Trophoblast cell (in vitro differentiated cells and primary cell): ENCODE measurements around the gene SESN1.

Experiments
- DNase-seq, 2 donors: peaks; one replicate each; pipeline ENCODE4 v3.0.0-alpha.2; 2016
- H2AFZ ChIP-seq: 2 replicates; pipeline ENCODE4 v1.6.1; 2013; ENCODE audit warnings: low read length, moderate library complexity, mild to moderate bottlenecking; ENCODE audit not compliant: insufficient read depth, poor library complexity
- H2AK5ac ChIP-seq: 2 replicates; pipeline ENCODE4 v1.6.1; 2013; ENCODE audit warnings: mild to moderate bottlenecking, low read length
- H2BK120ac ChIP-seq: 2 replicates; pipeline ENCODE4 v1.6.1; 2013; ENCODE audit warnings: low read length, mild to moderate bottlenecking, moderate library complexity; ENCODE audit not compliant: insufficient read depth, poor library complexity
- H2BK12ac ChIP-seq: 2 replicates; pipeline ENCODE4 v1.6.1; 2013; ENCODE audit warnings: mild to moderate bottlenecking, low read length, moderate library complexity
- H2BK5ac ChIP-seq: 2 replicates; pipeline ENCODE4 v1.6.1; 2013; ENCODE audit warnings: low read length, low read depth, moderate library complexity, mild to moderate bottlenecking; ENCODE audit not compliant: poor library complexity
- H3K14ac ChIP-seq: 2 replicates; pipeline ENCODE4 v1.6.1; 2013; ENCODE audit warnings: mild to moderate bottlenecking, low read length
- H3K18ac ChIP-seq: 2 replicates; pipeline ENCODE4 v1.6.1; 2013; ENCODE audit warnings: mild to moderate bottlenecking, low read length
- H3K23ac ChIP-seq: 2 replicates; pipeline ENCODE4 v1.6.1; 2013; ENCODE audit warnings: low read length
- H3K27ac ChIP-seq: 2 replicates; pipeline ENCODE4 v1.5.1; 2013; ENCODE audit warnings: low read depth, mild to moderate bottlenecking, inconsistent platforms, low read length, moderate library complexity
- H3K27me3 ChIP-seq: 2 replicates; pipeline ENCODE4 v1.6.1; 2013; ENCODE audit warnings: inconsistent platforms, mild to moderate bottlenecking, low read length, moderate library complexity; ENCODE audit not compliant: insufficient read depth
- H3K36me3 ChIP-seq, 2 experiments: 1 replicate in 1 of 2; 2 replicates in 1 of 2; pipeline ENCODE4 v1.6.1; 2013; ENCODE audit warnings: low read length in 2 of 2, mild to moderate bottlenecking in 2 of 2, moderate library complexity in 1 of 2; ENCODE audit not compliant: insufficient read depth in 2 of 2, control insufficient read depth in 1 of 2
- H3K4ac ChIP-seq: 2 replicates; pipeline ENCODE4 v1.6.1; 2013; ENCODE audit warnings: low read depth, mild to moderate bottlenecking, low read length, moderate library complexity
- H3K4me1 ChIP-seq, 2 experiments: 1 replicate in 1 of 2; 2 replicates in 1 of 2; pipeline ENCODE4 v1.6.1; 2013; ENCODE audit warnings: low read length in 2 of 2, mild to moderate bottlenecking in 2 of 2, moderate library complexity in 1 of 2; ENCODE audit not compliant: insufficient read depth in 2 of 2, control insufficient read depth in 1 of 2
- H3K4me2 ChIP-seq: 2 replicates; pipeline ENCODE4 v1.6.1; 2013; ENCODE audit warnings: inconsistent platforms, mild to moderate bottlenecking, low read length, moderate library complexity
- H3K4me3 ChIP-seq: 2 replicates; pipeline ENCODE4 v1.5.1; 2013; ENCODE audit warnings: mild to moderate bottlenecking, low read depth, low read length, inconsistent platforms
- H3K79me1 ChIP-seq: one replicate; pipeline ENCODE4 v1.6.1; 2013; ENCODE audit warnings: low read length
- H3K79me2 ChIP-seq: 2 replicates; pipeline ENCODE4 v1.6.1; 2013; ENCODE audit warnings: low read length, mild to moderate bottlenecking; ENCODE audit not compliant: control insufficient read depth, insufficient read depth, poor library complexity
- H3K9ac ChIP-seq: 2 replicates; pipeline ENCODE4 v1.6.1; 2013; ENCODE audit warnings: mild to moderate bottlenecking, low read length
- H3K9me3 ChIP-seq: 2 replicates; pipeline ENCODE4 v1.6.1; 2013; ENCODE audit warnings: low read depth, mild to moderate bottlenecking, control low read depth, inconsistent platforms, low read length; ENCODE audit not compliant: insufficient read depth
- H4K12ac ChIP-seq: 2 replicates; pipeline ENCODE4 v1.6.1; 2013; ENCODE audit warnings: low read depth, mild to moderate bottlenecking, low read length, moderate library complexity
- H4K8ac ChIP-seq: 2 replicates; pipeline ENCODE4 v1.6.1; 2013; ENCODE audit warnings: low read depth, mild to moderate bottlenecking, low read length, moderate library complexity
- H4K91ac ChIP-seq: one replicate; pipeline ENCODE4 v1.6.1; 2013; ENCODE audit warnings: low read depth, mild to moderate bottlenecking, low read length, moderate library complexity
- WGBS: extraction: QIAGEN DNeasy Blood & Tissue Kit; methylation state at CpG from one replicate; pipeline ENCODE4 v1.1.7; 2013; ENCODE audit warnings: missing lambda C conversion rate; ENCODE audit not compliant: insufficient read length, insufficient coverage; ENCODE audit errors: extremely low coverage; 5-methylcytosine and 5-hydroxymethylcytosine counted together

Gene SESN1

GRCh38 chr6:108974201-108974600, 120.4 kb downstream of the SESN1 start:
- H2BK120ac ChIP-seq = no peak overlapping the region
- no peaks in the 10 kb centered on the region for H3K9me3 ChIP-seq
- peaks cover 0 to 2% of the 10 kb centered on the region in 2 experiments for H3K4me1 ChIP-seq
- DNase-seq = no peak
- H2AK5ac ChIP-seq = no peak overlapping the region
- H3K4me3 ChIP-seq = no peak overlapping the region
- no peak overlapping the region for H3K23ac ChIP-seq
- H4K91ac ChIP-seq = no peak overlapping the region
- H2BK12ac ChIP-seq = no peak overlapping the region
- no peak overlapping the region for H3K27ac ChIP-seq
- H3K36me3 ChIP-seq = no peaks in the 10 kb centered on the region
- H3K14ac ChIP-seq = no peak overlapping the region
- H3K18ac ChIP-seq = no peak overlapping the region
- no peaks in the 10 kb centered on the region for H3K27me3 ChIP-seq
- no CpG with 5 or more reads among the region's 1 CpG for WGBS
- H3K79me1 ChIP-seq = no peaks in the 10 kb centered on the region
- no peak overlapping the region for H4K8ac ChIP-seq
- no peak overlapping the region for H2BK5ac ChIP-seq
- no peak overlapping the region for H3K9ac ChIP-seq
- no peak overlapping the region for H3K4me2 ChIP-seq
- no peaks in the 10 kb centered on the region for H3K79me2 ChIP-seq
- H3K4ac ChIP-seq = no peak overlapping the region
- H4K12ac ChIP-seq = no peak overlapping the region
- H2AFZ ChIP-seq = no peak overlapping the region

DNA sequence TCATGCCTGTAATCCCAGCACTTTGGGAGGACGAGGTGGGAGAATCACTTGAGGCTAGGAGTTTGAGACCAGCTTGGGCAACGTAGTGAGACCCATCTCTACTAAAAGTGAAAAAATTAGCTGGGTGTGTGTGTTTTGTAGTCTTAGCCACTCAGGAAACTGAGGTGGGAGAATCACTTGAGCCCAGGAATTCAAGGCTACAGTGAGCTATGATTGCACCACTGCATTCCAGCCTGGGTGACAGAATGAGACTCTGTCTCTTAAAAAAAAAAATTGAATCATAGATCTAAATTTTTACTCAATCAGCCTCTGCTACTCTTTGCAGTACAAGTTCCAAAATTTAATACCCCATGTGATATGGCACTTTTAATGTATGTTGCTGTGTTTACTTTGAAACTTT, 124.9 kb downstream of the SESN1 start:
- Histone ChIP-seq H3K79me1 (peaks cover 2% of the 10 kb centered on the region), H2BK120ac (no peak overlapping the region), H3K4me3 (no peak overlapping the region), H3K36me3 (no peaks in the 10 kb centered on the region), H3K18ac (no peak overlapping the region), H4K8ac (no peak overlapping the region), H2AFZ (no peak overlapping the region), H3K79me2 (no peaks in the 10 kb centered on the region), H4K91ac (no peak overlapping the region), H4K12ac (no peak overlapping the region), H3K4me2 (no peak overlapping the region), H3K9ac (no peak overlapping the region), H2BK5ac (no peak overlapping the region), H3K4ac (no peak overlapping the region), H3K27me3 (no peaks in the 10 kb centered on the region), H3K27ac (no peak overlapping the region), H2BK12ac (no peak overlapping the region), H3K23ac (no peak overlapping the region), H3K9me3 (no peaks in the 10 kb centered on the region), H3K14ac (no peak overlapping the region), H2AK5ac (no peak overlapping the region), H3K4me1 (peaks cover 5 to 11% of the 10 kb centered on the region in 2 experiments)
- peak in 1 of 2 donors; percentile 44 for DNase-seq
- WGBS = no CpG with 5 or more reads among the region's 2 CpGs

GRCh38 chr6:108968325-108969316, 126.0 kb downstream of the SESN1 start:
- Histone ChIP-seq H2BK5ac (no peak overlapping the region), H3K9ac (no peak overlapping the region), H2AFZ (no peak overlapping the region), H2BK120ac (no peak overlapping the region), H3K4ac (no peak overlapping the region), H3K4me3 (no peak overlapping the region), H3K27ac (no peak overlapping the region), H3K4me1 (peaks cover 5 to 11% of the 10 kb centered on the region in 2 experiments), H3K79me2 (no peaks in the 10 kb centered on the region), H4K12ac (no peak overlapping the region), H4K91ac (no peak overlapping the region), H3K23ac (no peak overlapping the region), H3K14ac (no peak overlapping the region), H3K18ac (no peak overlapping the region), H3K4me2 (no peak overlapping the region), H3K36me3 (no peaks in the 10 kb centered on the region), H4K8ac (no peak overlapping the region), H2AK5ac (no peak overlapping the region), H3K9me3 (no peaks in the 10 kb centered on the region), H3K27me3 (no peaks in the 10 kb centered on the region), H2BK12ac (no peak overlapping the region), H3K79me1 (peaks cover 2% of the 10 kb centered on the region)
- peak; percentile 51 to 89 for DNase-seq
- WGBS = no CpG with 5 or more reads among the region's 14 CpGs

DNA sequence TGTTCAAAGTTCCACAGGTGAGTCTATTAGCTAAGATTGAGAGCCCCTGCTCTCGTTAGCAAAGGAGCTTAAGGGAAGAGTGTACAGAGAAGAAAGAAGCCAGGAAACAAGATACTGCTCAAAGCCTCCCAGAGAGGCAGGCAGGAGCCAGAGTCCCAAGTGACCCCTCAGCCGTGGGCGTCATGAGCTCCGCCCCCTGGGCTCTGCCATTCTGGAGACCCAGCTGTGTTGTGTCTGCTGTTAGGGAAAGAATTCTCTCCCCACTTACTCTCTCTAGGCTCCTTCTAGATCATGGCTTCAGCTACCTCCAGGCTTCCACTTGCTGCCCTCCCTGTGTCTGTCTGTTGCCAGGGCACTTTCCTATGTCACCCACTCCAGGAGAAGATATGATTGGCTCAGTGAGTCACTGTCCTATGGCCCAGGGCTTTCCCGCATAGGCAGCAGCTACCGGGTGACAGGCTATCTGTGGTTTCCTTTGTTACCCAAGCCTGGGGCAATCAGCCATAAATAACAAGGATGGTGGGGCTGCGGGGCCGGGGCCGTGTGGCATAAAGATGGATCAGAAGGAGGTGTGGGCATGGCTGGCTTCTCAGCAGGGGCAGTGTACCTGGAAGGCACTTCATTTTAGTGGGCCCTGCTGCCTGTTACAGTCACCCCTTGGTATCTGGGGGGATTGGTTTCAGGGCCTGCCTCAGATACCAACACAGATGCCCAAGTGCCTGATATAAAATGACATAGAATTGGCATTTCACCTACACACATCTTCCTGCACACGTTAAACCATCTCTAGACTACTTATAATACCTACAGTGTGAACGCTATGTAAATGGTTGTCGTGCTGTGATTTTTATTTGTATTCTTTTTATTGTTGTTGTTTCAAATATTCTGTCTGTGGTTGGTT, 127.5 kb downstream of the SESN1 start:
- H3K4me1 ChIP-seq = peaks cover 5 to 11% of the 10 kb centered on the region in 2 experiments
- H3K18ac ChIP-seq = no peak overlapping the region

More for the DNA sequence above, 127.5 kb downstream of the SESN1 start:
- Histone ChIP-seq H2BK120ac (no peak overlapping the region), H3K27ac (no peak overlapping the region), H3K9me3 (no peaks in the 10 kb centered on the region), H3K23ac (no peak overlapping the region), H2AK5ac (no peak overlapping the region), H2AFZ (no peak overlapping the region), H3K27me3 (no peaks in the 10 kb centered on the region), H3K9ac (no peak overlapping the region), H2BK12ac (no peak overlapping the region), H3K79me1 (peaks cover 2% of the 10 kb centered on the region), H3K14ac (no peak overlapping the region), H3K36me3 (no peaks in the 10 kb centered on the region), H3K4me3 (no peak overlapping the region), H4K12ac (no peak overlapping the region), H3K79me2 (no peaks in the 10 kb centered on the region), H4K8ac (no peak overlapping the region), H4K91ac (no peak overlapping the region), H2BK5ac (no peak overlapping the region), H3K4ac (no peak overlapping the region), H3K4me2 (no peak overlapping the region)
- no CpG with 5 or more reads among the region's 12 CpGs for WGBS
- peak; percentile 97 to 98 for DNase-seq
